Cerebellar cortex (tissue), 1 donor: ENCODE data around the gene SP7.
"Not testable (repeated sequence)": the region's sequence is repeated elsewhere in the genome, so short reads cannot be mapped to it uniquely, and the experiment has no call there.

Source experiments
- DNase-seq: peaks from one replicate; pipeline ENCODE4 v3.0.0-alpha.2; 2015; ENCODE audit warnings: low spot score

The SP7 gene

GRCh38 chr12:53336181-53336681 is at the start of gene SP7:
TSS of gene SP7 (minus strand) at chr12:53336354. CDS start at chr12:53335646, 708 bp downstream.
- DNase-seq, result no peak

DNA sequence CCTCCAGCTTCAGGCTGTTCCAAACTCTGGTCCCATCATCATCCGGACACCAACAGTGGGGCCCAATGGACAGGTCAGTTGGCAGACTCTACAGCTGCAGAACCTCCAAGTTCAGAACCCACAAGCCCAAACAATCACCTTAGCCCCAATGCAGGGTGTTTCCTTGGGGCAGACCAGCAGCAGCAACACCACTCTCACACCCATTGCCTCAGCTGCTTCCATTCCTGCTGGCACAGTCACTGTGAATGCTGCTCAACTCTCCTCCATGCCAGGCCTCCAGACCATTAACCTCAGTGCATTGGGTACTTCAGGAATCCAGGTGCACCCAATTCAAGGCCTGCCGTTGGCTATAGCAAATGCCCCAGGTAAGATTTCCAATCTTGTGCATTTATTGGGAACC is 47.1 kb upstream of the SP7 start:
- no peak for DNase-seq

DNA sequence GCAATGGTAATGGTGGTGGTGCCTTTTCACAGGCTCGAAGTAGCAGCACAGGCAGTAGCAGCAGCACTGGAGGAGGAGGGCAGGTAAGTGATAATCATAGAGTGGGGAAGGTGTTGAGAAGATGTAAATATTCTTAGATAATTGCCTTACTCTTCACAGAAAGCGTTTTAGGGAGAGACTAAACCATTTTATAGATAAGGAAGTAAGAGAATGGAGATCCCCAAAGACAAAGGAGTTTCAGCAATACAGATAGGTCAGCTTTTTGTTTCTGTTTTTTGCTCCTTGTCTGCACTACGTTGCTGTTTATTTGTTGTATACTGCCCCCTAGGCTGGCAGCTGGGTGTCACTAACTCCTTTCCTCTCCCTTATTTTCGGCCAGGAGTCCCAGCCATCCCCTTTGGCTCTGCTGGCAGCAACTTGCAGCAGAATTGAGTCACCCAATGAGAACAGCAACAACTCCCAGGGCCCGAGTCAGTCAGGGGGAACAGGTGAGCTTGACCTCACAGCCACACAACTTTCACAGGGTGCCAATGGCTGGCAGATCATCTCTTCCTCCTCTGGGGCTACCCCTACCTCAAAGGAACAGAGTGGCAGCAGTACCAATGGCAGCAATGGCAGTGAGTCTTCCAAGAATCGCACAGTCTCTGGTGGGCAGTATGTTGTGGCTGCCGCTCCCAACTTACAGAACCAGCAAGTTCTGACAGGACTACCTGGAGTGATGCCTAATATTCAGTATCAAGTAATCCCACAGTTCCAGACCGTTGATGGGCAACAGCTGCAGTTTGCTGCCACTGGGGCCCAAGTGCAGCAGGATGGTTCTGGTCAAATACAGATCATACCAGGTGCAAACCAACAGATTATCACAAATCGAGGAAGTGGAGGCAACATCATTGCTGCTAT is 45.8 kb upstream of the SP7 start:
- DNase-seq, result peak; percentile 76

DNA sequence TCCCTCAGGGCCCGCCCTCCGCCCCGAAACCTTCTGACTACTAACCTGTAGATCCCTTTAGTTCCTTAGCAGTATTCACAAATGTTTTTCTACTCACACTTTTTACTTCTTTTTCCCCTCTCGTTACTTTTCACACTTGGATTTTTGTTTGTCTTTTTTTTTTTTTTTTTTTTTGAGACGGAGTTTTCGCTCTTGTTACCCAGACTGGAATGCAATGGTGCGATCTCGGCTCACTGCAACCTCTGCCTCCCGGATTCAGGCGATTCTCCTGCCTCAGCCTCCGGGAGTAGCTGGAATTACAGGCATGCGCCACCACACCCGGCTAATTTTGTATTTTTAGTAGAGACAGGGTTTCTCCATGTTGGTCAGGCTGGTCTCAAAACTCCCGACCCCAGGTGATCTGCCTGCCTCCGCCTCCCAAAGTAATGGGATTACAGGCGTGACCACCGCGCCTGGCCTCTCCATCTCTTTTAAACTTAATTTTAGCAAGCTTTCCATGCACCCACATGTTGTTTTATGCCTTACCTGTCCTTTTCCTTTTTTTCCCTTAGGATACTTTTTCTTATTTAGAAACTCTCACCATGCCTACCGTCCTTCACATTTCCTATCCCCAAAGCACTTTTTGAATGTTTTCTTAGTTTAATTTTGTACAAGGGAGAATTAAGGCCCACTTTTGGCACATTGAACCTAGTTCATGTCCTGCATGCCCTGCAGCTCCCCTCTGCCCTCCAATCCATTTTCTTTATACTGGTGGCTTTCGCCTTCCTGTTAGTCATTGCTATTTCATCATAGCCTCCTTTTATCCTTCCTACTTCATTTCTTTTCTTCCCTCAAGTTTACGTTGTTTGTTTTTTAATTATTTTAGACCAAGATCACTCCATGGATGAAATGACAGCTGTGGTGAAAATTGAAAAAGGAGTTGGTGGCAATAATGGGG is 44.9 kb upstream of the SP7 start:
- DNase-seq, result no peak

GRCh38 chr12:53380104-53380793 is 44.1 kb upstream of the SP7 start, which contains the start of gene SP1:
TSS of gene SP1 (plus strand) at chr12:53380176. CDS start at chr12:53380292, 116 bp downstream.
- peak; percentile 77 for DNase-seq

DNA sequence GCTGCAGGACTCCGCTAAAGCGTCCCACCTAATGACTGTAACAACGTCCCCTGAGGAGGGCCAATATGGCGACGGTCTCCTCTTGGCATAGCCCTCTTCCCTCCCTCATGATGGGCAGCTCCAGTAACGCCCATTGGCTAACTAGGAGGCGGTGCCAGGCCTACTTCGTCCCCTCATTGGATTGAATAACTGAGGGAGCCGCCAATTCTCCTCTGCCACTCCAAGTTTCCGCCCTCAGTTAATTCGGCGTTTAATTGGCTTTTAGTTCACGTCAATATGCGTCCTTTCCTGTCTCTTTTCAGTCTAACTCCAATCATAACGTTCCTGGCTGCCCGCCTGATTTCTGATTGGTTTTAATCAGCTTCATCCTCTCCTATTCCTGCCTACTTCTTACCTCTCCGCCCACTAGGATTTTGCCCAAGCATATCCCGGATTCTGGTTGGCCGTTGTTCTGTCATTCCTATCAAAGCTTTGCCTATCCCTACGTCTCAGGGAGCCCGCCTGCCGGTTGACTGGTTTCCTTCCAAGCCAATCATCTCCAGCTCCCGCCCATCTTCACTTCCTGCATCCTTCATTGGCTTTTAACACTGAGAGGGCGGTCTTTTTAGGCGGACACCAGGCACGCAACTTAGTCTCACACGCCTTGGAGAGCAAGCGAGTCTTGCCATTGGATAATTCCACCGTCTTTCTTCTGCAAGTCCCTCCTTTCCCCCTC is 43.4 kb upstream of the SP7 start:
- peak; percentile 100 for DNase-seq

DNA sequence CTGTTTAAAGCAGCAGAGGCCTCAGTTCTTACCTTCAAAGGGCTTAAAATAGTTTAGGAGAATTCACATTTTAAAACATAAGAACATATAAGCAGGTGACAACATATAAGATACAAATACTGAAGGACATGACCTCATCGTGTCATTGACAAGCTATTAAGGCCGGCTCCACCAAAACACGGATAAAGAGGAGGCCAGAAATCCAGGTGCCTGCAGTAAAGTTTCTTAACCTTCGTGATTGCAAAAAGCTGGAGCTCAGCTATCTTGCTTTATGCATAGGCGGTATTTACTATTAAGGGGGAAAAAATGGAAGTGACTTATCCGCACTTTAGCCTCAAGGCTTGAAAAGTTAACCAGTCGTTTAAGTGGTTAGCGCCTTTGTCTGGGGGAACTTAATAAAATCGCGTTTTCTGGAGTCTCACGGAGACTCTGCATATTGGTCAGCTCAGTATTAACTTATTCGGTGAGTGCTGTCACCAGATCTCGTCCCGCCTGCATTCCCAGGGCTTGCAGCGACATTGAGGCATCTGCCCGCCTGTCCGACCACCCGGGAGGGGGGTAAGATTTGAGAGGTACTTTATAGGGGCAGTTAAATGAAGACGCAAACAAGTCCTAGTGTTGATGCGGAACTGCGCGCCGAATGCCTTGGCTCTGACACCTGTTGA is 42.7 kb upstream of the SP7 start:
- DNase-seq, result no peak

DNA sequence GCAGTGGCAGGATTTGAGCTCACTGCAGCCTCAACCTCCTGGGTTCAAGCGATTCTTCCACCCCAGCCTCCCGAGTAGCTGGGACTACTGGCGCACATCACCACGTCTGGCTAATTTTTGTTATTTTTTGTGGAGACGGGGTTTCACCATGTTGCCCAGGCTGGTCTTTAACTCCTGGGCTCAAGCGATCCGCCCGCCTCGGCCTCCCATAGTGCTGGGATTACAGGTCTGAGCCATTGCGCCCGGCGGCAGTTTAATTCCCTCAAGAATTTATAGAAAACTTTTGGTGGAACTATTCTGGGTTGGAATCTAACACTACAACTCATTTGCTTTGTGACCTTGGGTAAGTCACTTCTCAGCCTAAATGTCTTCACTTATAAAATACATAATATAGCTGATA is 42.1 kb upstream of the SP7 start:
- DNase-seq, result no peak

DNA sequence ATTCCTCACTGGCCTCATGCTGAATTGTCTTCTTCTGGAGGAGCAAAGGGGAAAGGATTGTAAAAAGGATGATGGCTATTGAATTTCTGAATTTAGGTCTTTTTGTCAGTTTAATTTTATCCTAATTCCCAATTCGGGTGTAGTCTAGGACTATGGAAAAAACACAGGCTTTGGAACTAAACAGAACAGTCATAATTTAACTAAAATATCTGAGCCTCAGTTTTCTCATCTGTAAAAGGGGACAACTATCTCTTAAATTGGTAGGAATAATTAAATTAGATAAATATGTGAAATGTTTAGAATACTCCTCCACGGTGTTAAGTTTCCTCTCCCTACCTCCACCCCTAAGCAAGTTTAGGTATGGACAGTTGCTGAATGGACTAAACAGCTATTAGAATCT is 40.6 kb upstream of the SP7 start:
- no peak for DNase-seq

- not testable (repeated sequence) for DNase-seq
These were observed 38.1 kb upstream of the SP7 start for GRCh38 chr12:53374277-53374676.

DNA sequence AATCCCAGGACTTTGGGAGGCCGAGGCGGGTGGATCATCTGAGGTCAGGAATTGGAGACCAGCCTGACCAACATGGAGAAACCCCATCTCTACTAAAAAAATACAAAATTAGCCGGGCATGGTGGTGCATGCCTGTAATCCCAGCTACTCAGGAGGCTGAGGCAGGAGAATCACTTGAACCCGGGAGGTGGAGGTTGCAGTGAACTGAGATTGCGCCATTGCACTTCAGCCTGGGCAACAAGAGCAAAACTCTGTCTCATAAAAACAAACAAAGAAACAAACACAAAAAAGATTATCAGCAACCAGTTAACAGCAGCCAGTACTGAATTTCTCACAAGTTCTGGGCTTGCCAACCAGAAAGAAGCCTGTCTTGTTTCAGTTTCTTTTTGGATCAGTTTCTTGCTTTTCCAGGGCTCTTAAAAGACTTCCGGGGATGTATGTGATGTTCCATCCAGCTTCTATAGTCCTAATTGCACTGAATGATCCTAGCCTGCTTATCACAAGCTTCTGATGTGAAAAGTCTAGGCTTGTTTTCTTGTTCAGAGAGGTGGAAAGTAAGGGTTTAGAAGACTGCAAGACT is 37.5 kb upstream of the SP7 start:
- not testable (repeated sequence) for DNase-seq

DNA sequence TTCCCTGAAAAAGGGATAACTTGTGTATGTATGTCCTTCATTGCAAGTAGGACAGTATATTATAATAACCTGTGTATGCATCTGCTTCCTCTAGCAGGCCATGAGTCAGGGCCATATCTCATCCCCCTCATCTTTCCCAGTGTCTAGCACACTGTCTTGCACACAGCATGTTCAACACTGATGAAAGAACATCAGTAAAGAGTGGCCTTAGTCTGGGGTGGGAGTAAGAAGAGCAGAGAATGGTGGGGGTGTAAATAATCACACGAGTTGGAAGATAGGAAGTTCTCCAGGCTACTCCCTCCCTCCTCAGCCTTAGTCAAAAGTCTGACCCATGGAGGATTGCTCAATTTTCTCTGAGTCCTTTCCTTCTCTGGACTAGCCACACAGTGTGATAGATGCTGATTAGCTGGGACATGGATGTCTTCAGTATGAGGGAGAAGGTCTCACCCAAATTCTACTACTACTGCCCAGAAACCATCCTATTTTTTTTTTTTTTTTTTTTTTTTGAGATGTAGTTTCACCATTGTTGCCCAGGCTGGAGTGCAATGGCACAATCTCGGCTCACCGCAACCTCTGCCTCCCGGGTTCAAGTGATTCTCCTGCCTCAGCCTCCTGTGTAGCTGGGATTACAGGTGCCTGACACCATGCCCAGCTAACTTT is 29.2 kb upstream of the SP7 start:
- DNase-seq, result no peak

GRCh38 chr12:53361638-53362037 is 25.5 kb upstream of the SP7 start:
- not testable (repeated sequence) for DNase-seq

DNA sequence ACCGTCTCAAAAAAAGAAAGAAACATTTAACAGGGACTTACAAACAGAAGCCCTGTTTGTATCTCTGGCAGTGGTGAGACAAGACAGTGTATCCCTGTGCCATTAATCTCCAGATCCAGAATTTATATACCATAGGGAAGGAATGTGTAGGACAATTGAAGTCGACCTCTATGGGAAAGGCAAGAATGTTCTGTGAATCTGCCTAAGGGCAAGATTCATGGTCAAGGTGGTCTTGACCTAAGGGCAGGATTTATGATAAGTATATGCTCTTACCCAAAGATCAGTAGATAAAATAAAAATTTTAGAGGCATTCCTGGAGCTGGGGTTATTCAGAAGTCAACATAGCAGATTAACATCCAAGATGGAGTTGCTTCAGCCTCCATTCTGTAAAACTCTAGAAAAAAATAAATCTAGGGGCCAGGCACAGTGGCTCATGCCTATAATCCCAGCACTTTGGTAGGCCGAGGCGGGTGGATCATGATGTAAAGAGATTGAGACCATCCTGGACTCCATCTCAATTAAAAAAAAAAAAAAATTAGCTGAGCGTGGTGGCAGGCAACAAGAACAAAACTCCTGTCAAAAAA is 22.8 kb upstream of the SP7 start:
- DNase-seq, result no peak

DNA sequence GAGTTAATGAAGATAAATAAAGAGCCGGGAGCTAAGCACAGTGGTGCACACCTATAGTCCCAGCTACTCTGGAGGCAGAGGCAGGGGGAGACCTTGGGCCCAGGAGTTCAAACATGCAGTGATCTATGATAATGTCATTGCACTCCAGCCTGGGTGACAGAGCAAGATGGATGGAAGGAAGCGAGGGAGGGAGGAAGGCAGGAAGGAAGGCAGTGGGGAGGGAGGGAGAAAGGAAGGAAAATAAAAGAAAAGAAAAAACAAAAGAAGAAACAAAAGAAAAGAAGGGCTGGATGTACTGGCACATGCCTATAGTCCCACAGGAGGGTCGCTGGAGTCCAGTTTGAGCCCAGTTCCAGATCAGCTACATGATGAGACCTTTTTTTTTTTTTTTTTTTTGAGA is 19.0 kb upstream of the SP7 start:
- DNase-seq, result no peak

- DNase-seq, result no peak
These were observed 17.1 kb upstream of the SP7 start for GRCh38 chr12:53353257-53353655.

GRCh38 chr12:53352331-53353256 is 16.4 kb upstream of the SP7 start:
- DNase-seq, result peak; percentile 96

- DNase-seq, result no peak
These were observed 11.8 kb upstream of the SP7 start for GRCh38 chr12:53347905-53348304.
